ENCODE data around the gene HHIP. TPM values are rescaled to one million over a fixed set of nuclear protein-coding genes. Genes with fewer than 3 reads are reported as not detected.
"Not testable (repeated sequence)": the region's sequence is repeated elsewhere in the genome, so short reads cannot be mapped to it uniquely, and the experiment has no call there.

The HHIP gene
- total RNA-seq, 2 donors from 2014 or later, result 0.31 to 0.50 TPM

- DNase-seq (no peak), ATAC-seq (no peak)
- intact Hi-C loops (cut with DNase I), result no loop called here
Observed at GRCh38 chr4:144732584-144733428, 86.8 kb downstream of the HHIP start.

DNA sequence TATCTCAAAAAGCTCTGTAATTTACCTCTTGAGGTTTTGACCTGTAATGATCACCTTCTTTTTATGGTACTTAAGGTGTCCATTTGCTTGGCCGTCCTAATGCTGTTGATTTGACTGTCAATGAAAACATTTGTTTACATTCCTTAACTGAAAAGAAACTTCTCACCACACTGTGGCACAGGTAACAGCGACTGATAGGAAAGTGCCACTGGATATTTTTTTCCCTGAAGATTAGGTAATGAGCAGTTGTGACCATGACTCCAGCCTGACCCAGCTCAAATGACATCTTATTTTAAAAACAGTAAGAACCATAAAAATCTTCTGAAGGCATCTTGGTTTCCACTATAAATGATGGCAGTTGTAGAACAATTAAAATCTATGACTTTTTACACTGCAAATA is 87.6 kb downstream of the HHIP start:
- DNase-seq (no peak), ATAC-seq (no peak)
- intact Hi-C loops (cut with DNase I), result no loop called here

GRCh38 chr4:144734522-144734921 is 88.6 kb downstream of the HHIP start:
- intact Hi-C loops (cut with DNase I), result no loop called here
- ATAC-seq, result no peak
- no peak for DNase-seq

- intact Hi-C loops (cut with DNase I), result no loop called here
- ATAC-seq, result no peak
- no peak for DNase-seq
Observed at GRCh38 chr4:144738649-144739048, 92.7 kb downstream of the HHIP start.

DNA sequence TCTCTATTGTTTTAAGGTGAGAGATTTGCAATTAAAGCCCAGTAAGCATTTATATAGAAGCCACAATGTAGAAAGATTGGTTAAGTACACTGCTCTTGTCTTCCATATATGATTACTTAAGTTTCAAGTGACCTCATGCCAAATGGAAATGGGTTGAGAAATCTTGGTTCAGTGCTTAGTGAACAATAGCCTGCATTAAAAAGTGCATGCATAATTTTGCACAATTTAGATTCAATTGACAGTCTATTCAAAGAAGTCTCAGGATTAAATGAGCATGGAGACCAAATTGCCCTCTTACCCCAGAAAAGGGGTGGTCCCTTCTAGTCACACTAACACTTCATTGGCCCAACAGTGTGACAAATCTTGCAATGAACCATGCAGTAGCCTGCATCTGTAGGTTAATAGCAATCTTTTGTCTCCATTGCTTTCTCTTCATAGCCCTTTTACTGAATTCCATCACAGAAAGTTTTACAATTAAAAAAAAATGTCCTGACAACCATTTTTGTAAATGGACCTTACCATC is 93.6 kb downstream of the HHIP start:
- DNase-seq (no peak), ATAC-seq (no peak)
- intact Hi-C loops (cut with DNase I), result no loop called here

DNA sequence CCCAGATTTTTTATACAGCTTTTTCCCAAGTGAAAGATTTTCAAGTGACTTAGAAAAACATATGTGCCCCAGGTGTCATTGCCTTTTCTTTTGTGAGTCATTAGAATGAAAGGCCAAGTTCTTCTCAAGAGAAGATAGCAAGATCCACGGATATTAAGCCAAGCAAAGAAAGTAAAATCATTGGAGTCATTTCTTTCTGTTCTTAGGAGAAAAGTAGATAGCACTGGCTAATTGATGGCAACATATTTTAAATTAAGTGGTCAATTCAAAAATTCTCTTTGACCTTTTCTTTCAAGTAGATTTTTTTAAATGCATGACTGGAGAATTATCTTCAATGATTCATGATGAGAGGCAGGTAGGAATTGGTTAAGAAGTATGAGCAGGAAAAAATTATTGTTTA is 94.4 kb downstream of the HHIP start:
- DNase-seq (no peak), ATAC-seq (no peak)
- intact Hi-C loops (cut with DNase I), result no loop called here

DNA sequence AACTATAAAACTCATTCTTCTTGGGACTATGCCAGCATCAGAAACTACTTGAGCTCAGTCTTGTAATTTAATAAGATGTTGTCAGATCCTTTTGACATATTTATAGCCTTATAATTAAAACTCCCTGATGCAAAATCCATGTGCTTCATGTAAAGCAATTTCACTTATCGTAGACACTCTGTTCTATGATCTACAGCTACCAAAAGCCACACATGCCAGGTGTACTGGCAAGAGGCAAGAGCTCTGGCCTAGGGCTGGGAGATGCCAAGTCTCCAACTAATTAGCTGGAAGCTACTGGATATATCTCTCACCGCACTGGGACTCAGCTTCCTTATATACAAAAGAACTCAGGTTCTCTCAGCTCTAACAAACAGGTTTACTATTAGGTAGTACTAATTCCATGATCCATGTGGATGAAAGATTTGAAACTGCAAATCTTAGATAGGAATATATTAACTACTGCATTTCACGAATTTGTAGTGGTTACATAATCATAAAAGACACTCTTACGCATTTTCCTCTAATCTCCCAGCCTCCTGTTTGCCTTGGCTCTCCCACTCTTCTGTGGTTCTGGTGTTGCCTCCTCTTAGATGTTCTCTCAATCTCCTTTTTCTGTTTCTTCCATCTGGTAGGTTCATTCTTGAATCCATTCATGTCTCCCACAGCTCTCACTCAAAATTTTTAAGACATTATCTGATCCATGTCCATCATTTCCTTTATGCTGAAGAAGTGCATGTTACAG is 103.0 kb downstream of the HHIP start:
- intact Hi-C loops (cut with DNase I), result no loop called here
- no peak for ATAC-seq
- DNase-seq, result no peak

DNA sequence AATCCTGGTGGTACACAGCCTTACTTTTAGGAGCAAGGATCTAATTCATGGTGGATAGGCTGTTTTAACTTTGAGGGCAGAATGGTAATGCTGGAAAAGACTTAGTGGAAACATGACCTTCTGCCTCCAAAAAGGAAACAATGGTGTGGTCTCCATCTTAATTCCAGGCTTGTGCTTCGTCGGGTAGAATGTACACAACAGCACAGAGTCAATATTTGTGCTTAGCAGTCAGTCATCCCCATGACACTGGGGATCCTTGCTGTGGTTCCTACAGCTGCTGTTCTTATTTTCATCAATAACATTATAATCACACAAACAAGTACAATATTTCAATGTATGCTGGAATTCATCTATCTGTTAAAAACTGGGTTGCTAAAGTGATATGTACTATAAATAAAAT is 104.4 kb downstream of the HHIP start:
- intact Hi-C loops (cut with DNase I), result no loop called here
- ATAC-seq, result no peak
- DNase-seq, result no peak

- DNase-seq (no peak), ATAC-seq (no peak)
- intact Hi-C loops (cut with DNase I), result no loop called here
Observed at GRCh38 chr4:144754562-144755410, 108.8 kb downstream of the HHIP start.

- no peak for ATAC-seq
- intact Hi-C loops (cut with DNase I), result no loop called here
Observed at GRCh38 chr4:144757969-144758368, 112.0 kb downstream of the HHIP start.

DNA sequence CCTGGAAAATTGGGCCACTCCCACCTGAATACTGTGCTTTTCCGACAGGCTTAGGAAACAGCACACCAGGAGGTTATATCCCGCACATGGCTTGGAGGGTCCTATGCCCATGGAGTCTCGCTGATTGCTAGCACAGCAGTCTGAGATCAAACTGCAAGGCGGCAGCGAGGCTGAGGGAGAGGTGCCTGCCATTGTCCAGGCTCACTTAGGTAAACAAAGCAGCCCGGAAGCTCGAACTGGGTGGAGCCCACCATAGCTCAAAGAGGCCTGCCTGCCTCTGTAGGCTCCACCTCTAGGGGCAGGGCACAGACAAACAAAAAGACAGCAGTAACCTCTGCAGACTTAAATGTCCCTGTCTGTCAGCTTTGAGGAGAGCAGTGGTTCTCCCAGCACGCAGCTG is 122.9 kb downstream of the HHIP start:
- ATAC-seq; intact Hi-C loops (cut with DNase I); DNase-seq: not testable (repeated sequence)

More at GRCh38 chr4:144757969-144758368, 112.0 kb downstream of the HHIP start:
- DNase-seq, result no peak

- intact Hi-C loops (cut with DNase I), result no loop called here
- no peak for ATAC-seq
- no peak for DNase-seq
Observed at GRCh38 chr4:144778364-144778763, 132.4 kb downstream of the HHIP start.

GRCh38 chr4:144782345-144782744 is 136.4 kb downstream of the HHIP start:
- no peak for DNase-seq
- intact Hi-C loops (cut with DNase I), result loop anchor here in 1 of 2 donors (10.0 kb wide), 1 partner anchor 608 kb away; no protein-coding TSS in a partner anchor
- no peak for ATAC-seq

- DNase-seq, result no peak
- intact Hi-C loops (cut with DNase I), result loop anchor here in 1 of 2 donors (10.0 kb wide), 1 partner anchor 611 kb away; no protein-coding TSS in a partner anchor
Observed at GRCh38 chr4:144785961-144786360, 140.0 kb downstream of the HHIP start.

DNA sequence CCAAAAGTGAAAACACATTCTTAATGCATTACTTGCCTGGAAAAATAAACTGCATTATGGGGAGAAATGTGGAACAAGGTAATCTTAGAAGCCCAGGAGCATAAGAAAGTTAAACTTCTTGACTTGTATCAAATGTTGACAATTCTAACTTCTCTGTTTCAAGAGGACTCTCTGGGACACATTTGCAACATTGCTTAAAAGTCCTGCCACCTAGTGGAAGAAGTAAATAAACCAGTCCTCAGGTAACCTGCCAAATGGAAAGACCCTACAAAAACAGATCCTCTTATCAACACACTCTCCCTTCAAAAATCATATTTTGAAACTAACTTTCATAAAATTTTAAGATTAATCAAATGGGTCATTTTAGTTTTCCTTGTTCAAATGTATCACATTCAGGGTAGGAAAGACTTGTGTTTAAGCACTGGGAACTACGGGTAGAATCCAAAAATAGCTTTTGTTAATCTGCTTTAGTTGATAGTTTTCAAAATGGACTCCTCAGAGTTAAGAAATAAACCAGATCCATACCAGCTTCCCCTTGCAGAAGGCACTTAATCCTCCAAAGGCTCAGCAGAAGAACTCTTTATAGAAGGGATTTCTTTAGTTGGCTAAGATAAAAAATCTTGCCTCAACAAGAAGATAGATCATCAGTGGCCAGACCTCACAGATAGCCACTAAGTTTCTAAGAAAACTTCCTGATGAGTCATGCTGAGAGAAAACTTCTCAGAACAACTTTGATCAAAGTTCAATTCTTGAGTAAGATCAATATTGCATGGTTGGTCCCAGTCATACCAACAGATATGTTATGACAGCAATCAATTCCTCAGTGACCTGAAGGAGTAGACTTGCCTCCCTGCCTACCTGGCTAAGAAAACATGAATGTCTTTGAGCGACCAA is 141.7 kb downstream of the HHIP start:
- ATAC-seq (no peak), DNase-seq (no peak)
- intact Hi-C loops (cut with DNase I), result loop anchor here in 1 of 2 donors (10.0 kb wide), 1 partner anchor 613 kb away; no protein-coding TSS in a partner anchor

More at GRCh38 chr4:144785961-144786360, 140.0 kb downstream of the HHIP start:
- ATAC-seq, result peak in 1 of 2 donors; percentile 49

GRCh38 chr4:144788469-144788868 is 142.5 kb downstream of the HHIP start:
- DNase-seq (no peak), ATAC-seq (no peak)
- intact Hi-C loops (cut with DNase I), result loop anchor here in 1 of 2 donors (10.0 kb wide), 1 partner anchor 614 kb away; no protein-coding TSS in a partner anchor

GRCh38 chr4:144791933-144792332 is 146.0 kb downstream of the HHIP start:
- ATAC-seq; DNase-seq; intact Hi-C loops (cut with DNase I): not testable (repeated sequence)

Data from left cardiac atrium (tissue), 4 donors.